Sigmoid colon (tissue), 4 donors: Measurements from ENCODE around the gene KCNF1.

Source experiments
- CTCF ChIP-seq, 4 experiments: fragments of 450-650 bp in 3 of 4; fragments of 200-600 bp in 1 of 4; IDR thresholded peaks; one replicate each; pipeline ENCODE4 v1.5.1; 2016 to 2019; ENCODE audit warnings: antibody characterized with exemption in 4 of 4, mild to moderate bottlenecking in 3 of 4, moderate library complexity in 2 of 4
- EP300 ChIP-seq, 4 donors: sonication (generic); formaldehyde crosslinking; IDR thresholded peaks; one replicate each; pipeline ENCODE4 v1.6.1; 2017; ENCODE audit warnings: antibody characterized with exemption in 4 of 4
- POLR2A ChIP-seq, 2 donors: fragments of 450-650 bp; IDR thresholded peaks; one replicate each; pipeline ENCODE4 v1.6.1; 2016; ENCODE audit warnings: antibody characterized with exemption in 2 of 2, mild to moderate bottlenecking in 2 of 2, moderate library complexity in 2 of 2
- POLR2AphosphoS5 ChIP-seq, 4 donors: sonication (generic); formaldehyde crosslinking; IDR thresholded peaks; one replicate each; pipeline ENCODE4 v1.6.1; 2017; ENCODE audit warnings: antibody characterized with exemption in 4 of 4

GRCh38 chr2:10930721-10931516 is 19.2 kb downstream of the KCNF1 start:
- TF ChIP-seq CTCF (IDR thresholded peaks at IDR 0.05) (no peak), EP300 (IDR thresholded peaks at IDR 0.05) (no peak), POLR2AphosphoS5 (IDR thresholded peaks at IDR 0.05) (no peak), POLR2A (IDR thresholded peaks at IDR 0.05) (no peak)
